Measurements from ENCODE around the gene DYSF. TPM values are rescaled to one million over a fixed set of nuclear protein-coding genes. Genes with fewer than 3 reads are reported as not detected.
A peak's percentile ranks its signal among the peaks of the same experiment; 100 is the strongest.

The DYSF gene
- total RNA-seq, 1 experiment from 2014 or later: 5.5 TPM

GRCh38 chr2:71702071-71702970 is 249.0 kb downstream of the DYSF start:
- no peaks in the 10 kb centered on the region for H4K20me1 ChIP-seq (ENCODE audit: control insufficient read depth, insufficient read depth, insufficient read length)
- no peak overlapping the region for H3K56ac ChIP-seq (ENCODE audit: insufficient read length, low read depth, low read length)
- H3K23me2 ChIP-seq (ENCODE audit: insufficient read length, low read depth, low read length, poor library complexity, severe bottlenecking): peaks cover 6% of the 10 kb centered on the region
- H3K9ac ChIP-seq (ENCODE audit: extremely low read depth, insufficient read length, low read length): no peak overlapping the region
- no peaks in the 10 kb centered on the region for H3K4me1 ChIP-seq (ENCODE audit: insufficient read depth, low read length)
- no peak overlapping the region for H4K91ac ChIP-seq (ENCODE audit: insufficient read length, low read depth, low read length)
- H2BK12ac ChIP-seq (ENCODE audit: insufficient read length, low read depth, low read length): no peak overlapping the region
- no peak for TF ChIP-seq CTCF (conservative IDR thresholded peaks at IDR 0.05)
- H3K14ac ChIP-seq (ENCODE audit: insufficient read depth, low read length): no peak overlapping the region; the same call in 1 of the 2 replicates
- Mint-ChIP-seq H3K36me3 (ENCODE audit: insufficient read depth in 1 of 3, low read depth in 3 of 3) (peaks cover 0 to 2% (median 0%) of the 10 kb centered on the region in 3 experiments; a peak in 3 of 7 replicates), H3K27ac (peak overlapping the region in 1 of 3 experiments; percentile 59; a peak in 1 of 7 replicates), H3K27me3 (ENCODE audit: low read depth) (peaks cover 3% of the 10 kb centered on the region; the same call in 1 of the 2 replicates), H3K9me3 (peaks cover 0 to 5% of the 10 kb centered on the region in 2 experiments; a peak in 1 of 5 replicates), H3K4me1 (peaks cover 10 to 18% of the 10 kb centered on the region in 2 experiments; a peak in 3 of 4 replicates), H3K4me3 (no peak overlapping the region)
- H3K9me3 ChIP-seq (ENCODE audit: control insufficient read depth, low read depth, low read length): no peaks in the 10 kb centered on the region
- H2BK20ac ChIP-seq (ENCODE audit: low read depth, low read length, poor library complexity, severe bottlenecking): no peak overlapping the region
- no peak overlapping the region for H2BK5ac ChIP-seq (ENCODE audit: insufficient read length, low read length)
- no peak overlapping the region for H2BK120ac ChIP-seq (ENCODE audit: low read depth, low read length, poor library complexity, severe bottlenecking)
- no peak overlapping the region for H4K5ac ChIP-seq (ENCODE audit: insufficient read length, low read depth, low read length)
- no peak overlapping the region for H2AFZ ChIP-seq (ENCODE audit: low read length)
- WGBS (ENCODE audit: extremely low coverage, insufficient read length, low lambda C conversion rate): no CpG with 5 or more reads among the region's 15 CpGs
- no peak overlapping the region for H2BK15ac ChIP-seq (ENCODE audit: low read depth, low read length)
- no peaks in the 10 kb centered on the region for H3K79me2 ChIP-seq (ENCODE audit: insufficient read depth, low read length)
- no peak overlapping the region for H3T11ph ChIP-seq (ENCODE audit: low read length)
- H4K8ac ChIP-seq (replicated peaks; ENCODE audit: insufficient read length, low read depth, low read length): no peak overlapping the region
- DNase-seq: no peak
- no peaks in the 10 kb centered on the region for H3K79me1 ChIP-seq (ENCODE audit: insufficient read depth, low read depth, low read length, poor library complexity, severe bottlenecking)
- H3K4ac ChIP-seq (ENCODE audit: low read depth, low read length): no peak overlapping the region
- no peak overlapping the region for H3K4me2 ChIP-seq (ENCODE audit: insufficient read depth, insufficient read length, low read length)
- H3K27ac ChIP-seq (ENCODE audit: insufficient read length, low read depth, low read length): no peak overlapping the region
- H3K23ac ChIP-seq (ENCODE audit: insufficient read length, low read depth, low read length): no peak overlapping the region
- H2AK5ac ChIP-seq (ENCODE audit: insufficient read length, low read length): no peak overlapping the region
- no peak overlapping the region for H3K18ac ChIP-seq (ENCODE audit: insufficient read length, low read depth, low read length)
- H3K27me3 ChIP-seq (ENCODE audit: insufficient read depth, low read length): no peaks in the 10 kb centered on the region

Measured in H9 (cell line).